C4-2B (cell line): ENCODE results near the gene DNAL1.

Experiments used
- H3K27ac ChIP-seq: fragments of 450-650 bp; 2 replicates; pipeline ENCODE4 v1.5.1; 2017
- ZFX ChIP-seq: fragments of 450-650 bp; IDR thresholded peaks from 2 replicates; pipeline ENCODE4 v1.6.1; 2017
- TF ChIP-seq, protein P1 (sequence below): fragments of 450-650 bp; conservative IDR thresholded peaks from 2 replicates; pipeline ENCODE4 v1.5.1; 2017; ENCODE audit warnings: mild to moderate bottlenecking

The DNAL1 gene

DNA sequence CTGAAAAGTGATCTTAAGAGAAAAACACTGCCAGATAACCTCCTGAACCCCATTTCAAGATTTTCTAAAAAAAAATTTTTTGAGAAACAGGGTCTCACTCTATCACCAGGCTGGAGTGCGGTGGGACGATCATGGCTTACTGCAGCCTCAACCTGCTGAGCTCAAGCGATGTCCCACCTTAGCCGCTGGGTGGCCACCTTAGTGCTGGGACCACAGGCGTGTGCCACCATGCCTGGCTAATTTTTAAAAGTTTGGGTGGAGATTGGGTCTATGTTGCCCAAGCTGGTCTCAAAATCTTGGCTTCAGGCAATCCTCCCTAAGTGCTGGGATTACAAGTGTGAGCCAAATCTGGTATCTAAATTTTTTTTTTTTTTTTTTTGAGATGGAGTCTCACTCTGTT lies 66.0 kb downstream of the DNAL1 start:
- no peak overlapping the region for H3K27ac ChIP-seq
- TF ChIP-seq, protein P1, sequence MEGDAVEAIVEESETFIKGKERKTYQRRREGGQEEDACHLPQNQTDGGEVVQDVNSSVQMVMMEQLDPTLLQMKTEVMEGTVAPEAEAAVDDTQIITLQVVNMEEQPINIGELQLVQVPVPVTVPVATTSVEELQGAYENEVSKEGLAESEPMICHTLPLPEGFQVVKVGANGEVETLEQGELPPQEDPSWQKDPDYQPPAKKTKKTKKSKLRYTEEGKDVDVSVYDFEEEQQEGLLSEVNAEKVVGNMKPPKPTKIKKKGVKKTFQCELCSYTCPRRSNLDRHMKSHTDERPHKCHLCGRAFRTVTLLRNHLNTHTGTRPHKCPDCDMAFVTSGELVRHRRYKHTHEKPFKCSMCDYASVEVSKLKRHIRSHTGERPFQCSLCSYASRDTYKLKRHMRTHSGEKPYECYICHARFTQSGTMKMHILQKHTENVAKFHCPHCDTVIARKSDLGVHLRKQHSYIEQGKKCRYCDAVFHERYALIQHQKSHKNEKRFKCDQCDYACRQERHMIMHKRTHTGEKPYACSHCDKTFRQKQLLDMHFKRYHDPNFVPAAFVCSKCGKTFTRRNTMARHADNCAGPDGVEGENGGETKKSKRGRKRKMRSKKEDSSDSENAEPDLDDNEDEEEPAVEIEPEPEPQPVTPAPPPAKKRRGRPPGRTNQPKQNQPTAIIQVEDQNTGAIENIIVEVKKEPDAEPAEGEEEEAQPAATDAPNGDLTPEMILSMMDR = no peak
- TF ChIP-seq ZFX = no peak

DNA sequence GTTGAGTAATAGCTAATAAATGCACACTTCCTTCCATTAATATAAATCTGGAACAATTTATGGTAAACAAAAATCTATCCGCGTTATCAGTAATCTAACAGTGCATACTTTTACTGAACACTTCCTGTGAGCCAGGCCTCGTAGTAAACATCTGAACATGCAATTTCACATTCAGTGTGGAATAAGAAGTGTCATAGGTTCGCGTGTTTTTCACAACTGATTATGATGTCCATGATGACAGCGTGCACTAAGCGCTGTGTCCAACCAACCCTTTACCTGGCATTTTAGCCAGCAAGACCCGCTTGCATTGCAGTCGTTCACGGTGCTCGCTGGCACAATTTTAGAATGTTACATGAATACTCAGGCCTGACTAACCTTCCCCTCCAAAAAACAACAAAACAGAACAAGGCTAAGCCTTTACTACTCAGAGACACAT lies 67.3 kb downstream of the DNAL1 start:
- H3K27ac ChIP-seq = peak overlapping the region; percentile 77
- TF ChIP-seq, protein P1 = no peak
- TF ChIP-seq ZFX = no peak

DNA sequence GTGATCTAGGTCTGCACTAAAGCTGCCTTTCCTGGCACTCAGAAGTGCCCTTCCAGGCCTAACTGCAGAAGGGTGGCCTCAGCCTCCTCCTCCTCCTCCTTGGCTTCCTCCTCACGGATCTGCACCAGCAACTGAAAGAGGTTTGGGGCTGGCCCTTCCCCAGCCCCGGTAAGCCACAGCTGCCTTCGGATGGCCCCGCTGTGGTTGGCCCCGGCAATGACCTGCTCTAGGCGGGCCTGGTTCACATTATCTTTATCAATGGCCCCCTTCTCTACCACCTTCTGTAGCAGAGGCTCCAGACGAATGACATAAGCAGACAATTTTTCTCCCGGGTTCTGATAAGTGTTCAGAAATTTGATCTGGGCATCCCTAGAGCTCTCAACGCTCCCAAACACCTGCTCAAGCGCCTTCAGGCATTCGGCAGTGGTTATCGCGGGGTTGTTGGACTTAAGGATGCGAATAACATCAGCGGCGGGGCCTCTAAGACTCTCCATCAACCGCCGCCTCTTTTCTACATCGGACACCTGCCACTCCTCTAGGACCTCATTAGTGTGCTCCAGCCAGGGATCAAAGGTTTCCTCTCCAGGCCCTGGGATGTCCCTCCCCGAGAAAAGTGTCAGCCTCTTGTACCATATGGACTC lies 67.9 kb downstream of the DNAL1 start:
- TF ChIP-seq, protein P1 = no peak
- 0 out of 2 replicates have a peak, but pooled peaks have one; percentile 28 for TF ChIP-seq ZFX
- H3K27ac ChIP-seq = peak overlapping the region; percentile 77

DNA sequence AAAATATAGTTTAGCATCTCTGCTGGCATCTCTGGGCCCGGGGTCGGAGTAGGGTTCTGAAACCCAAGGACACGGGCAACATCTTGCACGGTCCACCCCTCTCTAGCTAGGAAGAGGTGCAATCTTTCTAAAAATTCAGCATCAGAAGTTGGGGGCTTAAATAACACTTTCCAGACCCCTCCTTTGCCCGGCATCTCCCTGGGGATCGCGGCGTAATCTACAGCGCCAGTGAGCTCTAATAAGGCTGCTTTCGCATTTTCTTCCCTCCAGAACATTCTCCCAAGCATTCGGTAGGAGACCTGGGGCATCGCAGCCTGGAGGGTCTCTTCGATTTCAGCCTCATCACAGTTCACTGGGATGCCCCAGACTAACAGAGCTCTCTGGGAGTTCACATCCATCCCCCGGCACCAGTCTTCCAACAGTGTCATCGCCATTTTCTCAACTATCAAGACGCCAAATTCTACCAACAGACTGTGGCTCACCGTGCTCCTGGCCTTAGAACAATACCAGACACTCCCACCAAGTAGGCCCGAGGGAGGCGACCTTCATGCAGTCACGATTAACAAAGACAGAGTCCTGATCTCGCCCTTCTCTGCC lies 68.5 kb downstream of the DNAL1 start:
- peak overlapping the region; percentile 77 for H3K27ac ChIP-seq

DNA sequence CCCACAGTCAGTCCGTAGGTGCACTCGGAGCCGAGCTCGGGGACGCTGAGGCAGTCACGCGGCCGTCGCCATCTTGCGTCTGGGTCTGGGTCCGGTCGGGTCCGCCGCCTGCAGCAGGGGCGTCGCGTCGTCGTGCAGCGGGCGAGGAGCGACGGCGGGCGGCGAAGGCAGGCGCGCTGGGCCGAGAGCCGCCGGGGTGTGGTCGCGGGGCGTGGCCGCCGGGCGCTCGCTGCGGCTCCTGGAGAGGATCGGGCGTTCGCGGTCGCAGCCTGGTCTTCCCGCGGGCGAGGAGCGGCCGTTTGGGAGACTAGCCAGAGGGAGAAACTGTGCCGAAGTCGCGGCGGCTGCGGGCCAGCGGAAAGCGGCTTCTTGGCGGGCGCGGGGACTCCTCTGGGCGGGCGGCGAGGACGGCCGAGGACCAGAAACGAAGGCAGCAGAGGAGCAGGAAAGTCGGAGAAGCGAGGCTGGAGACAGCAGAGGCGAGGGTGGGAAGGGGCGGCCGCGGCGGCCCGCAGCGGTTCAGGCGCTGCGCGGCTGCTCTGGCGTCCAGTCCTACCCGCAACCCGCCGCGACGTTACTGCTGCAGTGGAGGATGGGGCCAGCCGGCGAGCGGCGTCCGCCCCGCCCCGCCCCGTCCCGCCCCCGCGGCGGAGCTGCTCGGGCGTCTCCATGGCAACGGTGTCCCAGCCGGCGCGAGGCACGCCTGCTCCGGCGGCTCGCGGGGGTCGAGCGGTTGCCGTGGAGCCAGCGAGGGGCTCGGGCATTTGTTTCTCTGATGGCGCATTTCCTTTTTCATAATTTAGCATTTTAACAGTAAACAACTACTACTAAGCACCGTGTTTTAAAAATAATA lies 69.2 kb downstream of the DNAL1 start, which contains the start of gene PNMA1:
Gene PNMA1, minus strand, starts transcription at position 582 of the 853 bp plus-strand sequence. CDS start 745 bp downstream, outside the sequence.
- H3K27ac ChIP-seq = peak within 1 kb of the TSS; percentile 77
- TF ChIP-seq ZFX = peak; percentile 63; the same call in 1 of the 2 replicates
- TF ChIP-seq, protein P1 = no peak

More for the DNA sequence above, 68.5 kb downstream of the DNAL1 start:
- TF ChIP-seq ZFX = no peak
- TF ChIP-seq, protein P1 = no peak

DNA sequence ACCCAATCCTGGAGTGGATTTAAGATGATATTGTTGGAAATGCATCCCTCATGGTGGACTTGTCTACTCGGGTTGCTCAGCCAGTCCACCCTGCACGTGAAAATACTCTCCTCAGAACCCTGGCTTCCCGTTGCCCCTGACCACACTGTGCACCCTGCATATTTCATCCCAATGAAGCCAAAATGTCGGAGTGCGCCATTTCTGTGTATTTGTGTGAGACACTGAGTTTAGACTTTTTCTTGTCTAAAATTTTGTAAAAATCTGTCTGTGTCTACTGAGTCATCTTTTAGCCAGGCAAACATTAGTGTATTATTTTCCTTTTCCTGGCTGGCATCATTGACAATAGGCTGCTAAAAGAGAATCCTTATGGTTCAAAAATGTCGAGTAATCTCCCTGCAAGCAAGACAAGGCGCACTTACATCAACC lies 69.9 kb downstream of the DNAL1 start:
- peak overlapping the region; percentile 77 for H3K27ac ChIP-seq
- no peak for TF ChIP-seq ZFX
- TF ChIP-seq, protein P1 = no peak

DNA sequence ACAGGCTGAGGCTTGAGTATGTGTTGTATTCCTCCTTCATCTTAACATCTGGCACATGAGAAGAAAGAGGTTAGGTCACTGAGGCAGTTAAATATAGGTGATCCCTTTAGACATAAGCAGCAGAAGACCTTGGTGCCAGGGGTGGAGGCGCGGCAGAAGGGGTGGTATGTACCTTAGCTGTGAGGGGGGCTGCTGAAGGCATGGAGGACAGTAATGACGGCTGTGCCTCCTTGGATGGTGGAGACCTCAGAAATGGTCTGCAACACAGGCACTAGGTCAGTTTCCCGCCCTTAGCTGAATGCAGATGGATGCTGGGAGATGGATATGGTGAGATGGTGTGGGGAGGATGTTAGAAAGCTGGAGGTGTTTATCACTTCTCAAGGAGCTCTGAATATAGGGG lies 70.9 kb downstream of the DNAL1 start:
- no peak overlapping the region for H3K27ac ChIP-seq
- TF ChIP-seq, protein P1 = no peak
- no peak for TF ChIP-seq ZFX
